Colonic mucosa (tissue), 4 donors: Measurements from ENCODE around the gene B9D1. TPM values are rescaled to one million over a fixed set of nuclear protein-coding genes. Genes with fewer than 3 reads are reported as not detected.

ENCODE experiments used
- DNase-seq: peaks from one replicate; pipeline ENCODE4 v3.0.0-alpha.2; 2020
- H3K27ac ChIP-seq: fragments of 200-600 bp; one replicate; pipeline ENCODE4 v1.8.0; 2021
- H3K27me3 ChIP-seq: fragments of 200-600 bp; one replicate; pipeline ENCODE4 v1.8.0; 2021
- H3K36me3 ChIP-seq: fragments of 200-600 bp; one replicate; pipeline ENCODE4 v1.8.0; 2021
- H3K4me1 ChIP-seq: fragments of 200-600 bp; one replicate; pipeline ENCODE4 v1.8.0; 2021; ENCODE audit warnings: mild to moderate bottlenecking
- H3K4me3 ChIP-seq: fragments of 200-600 bp; one replicate; pipeline ENCODE4 v1.8.0; 2021
- H3K9ac ChIP-seq, 2 donors: one replicate each; pipeline ENCODE4 v1.7.0; 2013; ENCODE audit warnings: control low read depth in 2 of 2, low read depth in 2 of 2, low read length in 2 of 2
- H3K9me3 ChIP-seq: fragments of 200-600 bp; one replicate; pipeline ENCODE4 v1.8.0; 2021
- CTCF ChIP-seq: fragments of 200-600 bp; IDR thresholded peaks from one replicate; pipeline ENCODE4 v1.8.0; 2022; ENCODE audit warnings: antibody characterized with exemption, mild to moderate bottlenecking
- intact Hi-C: fragments of 100-400 bp; cut with DNase I; formaldehyde crosslinking; loops from one replicate; pipeline ENCODE4 v1.14.1; 2022
- total RNA-seq, 2 donors: library from RNA; stranded (reverse); fragmentation: NEBNext Ultra II Directional in 1 of 2; extraction: Animal tissue kit (Norgen Biotek cat#: 25700) in 1 of 2; gene quantifications; one replicate each; pipeline ENCODE4 v1.2.1, GENCODE V29; 2021
- donor health status: healthy.
- donor health status: DM: no; HTN: no; CAD: no.
- donor health status: DM: no; HTN: no; CAD: no.

Gene B9D1
- total RNA-seq, 2 donors from 2014 or later = 5.6 to 11.9 TPM

GRCh38 chr17:19345067-19345460, 17.5 kb downstream of the B9D1 start:
- no peak for TF ChIP-seq CTCF
- Histone ChIP-seq H3K27ac (no peak overlapping the region), H3K27me3 (no peaks in the 10 kb centered on the region), H3K9ac (no peak overlapping the region), H3K36me3 (no peaks in the 10 kb centered on the region), H3K4me1 (no peaks in the 10 kb centered on the region), H3K9me3 (no peaks in the 10 kb centered on the region), H3K4me3 (no peak overlapping the region)
- no peak for DNase-seq
- intact Hi-C loops = no loop called here

GRCh38 chr17:19344311-19345066, 18.0 kb downstream of the B9D1 start:
- H3K36me3 ChIP-seq = no peaks in the 10 kb centered on the region
- no peak overlapping the region for H3K9ac ChIP-seq
- no peaks in the 10 kb centered on the region for H3K4me1 ChIP-seq
- DNase-seq = no peak
- no peaks in the 10 kb centered on the region for H3K9me3 ChIP-seq
- no peak overlapping the region for H3K4me3 ChIP-seq
- no peaks in the 10 kb centered on the region for H3K27me3 ChIP-seq
- TF ChIP-seq CTCF = no peak
- intact Hi-C loops = no loop called here
- H3K27ac ChIP-seq = no peak overlapping the region

- Histone ChIP-seq H3K27ac (no peak overlapping the region), H3K4me1 (no peaks in the 10 kb centered on the region), H3K36me3 (no peaks in the 10 kb centered on the region), H3K4me3 (no peak overlapping the region), H3K9me3 (no peaks in the 10 kb centered on the region), H3K27me3 (no peaks in the 10 kb centered on the region), H3K9ac (no peak overlapping the region)
- no peak for TF ChIP-seq CTCF
- no peak for DNase-seq
- intact Hi-C loops = no loop called here
Observed at GRCh38 chr17:19343671-19344151, 18.8 kb downstream of the B9D1 start.

DNA sequence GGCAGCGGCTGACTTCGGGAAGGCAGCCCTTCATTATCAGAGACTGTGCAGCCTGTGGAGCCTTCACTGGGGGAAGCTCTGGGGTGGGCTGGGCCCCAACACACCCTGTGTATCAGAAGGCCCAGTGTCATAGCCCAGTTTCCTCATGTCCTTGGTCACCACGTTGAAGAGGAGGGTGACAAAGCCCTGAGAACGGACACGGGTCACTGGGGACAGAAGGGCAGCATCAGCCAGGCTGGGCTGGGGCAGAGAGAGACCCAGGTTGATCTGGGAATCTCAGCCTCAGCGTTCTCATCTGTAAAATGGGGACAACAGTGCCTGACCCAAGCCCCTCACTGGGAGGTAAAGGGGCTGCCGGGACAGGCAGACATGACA, 19.3 kb downstream of the B9D1 start:
- H3K9ac ChIP-seq = no peak overlapping the region
- H3K36me3 ChIP-seq = no peaks in the 10 kb centered on the region
- TF ChIP-seq CTCF = no peak
- DNase-seq = no peak
- intact Hi-C loops = no loop called here
- H3K4me3 ChIP-seq = no peak overlapping the region
- no peak overlapping the region for H3K27ac ChIP-seq
- no peaks in the 10 kb centered on the region for H3K9me3 ChIP-seq
- no peaks in the 10 kb centered on the region for H3K4me1 ChIP-seq
- no peaks in the 10 kb centered on the region for H3K27me3 ChIP-seq

DNA sequence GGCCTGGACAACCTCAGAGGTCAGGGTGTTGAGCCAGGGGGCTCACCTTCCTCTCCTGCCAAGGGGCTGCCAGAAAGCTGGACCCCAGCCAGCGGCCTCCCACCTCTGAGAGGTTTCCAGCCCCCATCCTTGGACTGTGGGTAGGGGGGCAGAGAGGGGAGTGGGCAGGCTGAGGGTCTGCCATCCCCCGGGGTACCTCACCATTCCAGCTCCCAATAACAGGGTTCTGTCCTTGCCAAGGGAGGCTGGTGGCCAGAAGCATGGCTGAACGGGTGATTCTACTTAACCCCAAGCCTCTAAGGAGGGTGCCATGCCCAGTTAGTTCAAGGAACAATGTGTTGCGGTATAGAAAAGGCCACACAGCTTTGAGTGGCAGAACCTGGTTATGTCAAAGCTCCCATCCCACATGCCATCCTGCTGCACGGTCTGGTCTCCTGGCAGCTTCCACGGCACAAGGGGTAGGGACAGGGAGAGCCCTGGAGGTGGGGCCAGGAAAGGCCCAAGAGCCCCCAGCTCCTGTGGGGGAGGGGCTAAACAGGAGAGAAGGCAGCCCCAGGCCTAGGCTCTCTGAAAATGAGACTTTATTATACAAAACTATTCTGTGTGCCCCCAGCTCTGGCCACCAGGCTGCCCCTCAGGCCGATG, 19.8 kb downstream of the B9D1 start:
- H3K4me1 ChIP-seq = no peaks in the 10 kb centered on the region
- TF ChIP-seq CTCF = no peak
- no peaks in the 10 kb centered on the region for H3K9me3 ChIP-seq
- H3K4me3 ChIP-seq = no peak overlapping the region
- H3K36me3 ChIP-seq = no peaks in the 10 kb centered on the region
- no peak overlapping the region for H3K9ac ChIP-seq
- H3K27me3 ChIP-seq = no peaks in the 10 kb centered on the region
- no peak overlapping the region for H3K27ac ChIP-seq
- DNase-seq = no peak
- intact Hi-C loops = no loop called here
